Fibroblast of skin of left biceps (primary cell): Measurements from ENCODE around the gene CDC25B.

Source experiments
- DNase-seq, 2 experiments: peaks; one replicate each; pipeline ENCODE4 v3.0.0-alpha.2; 2013; ENCODE audit warnings: low read depth in 2 of 2

The CDC25B gene

GRCh38 chr20:3804254-3804751 is 8.2 kb downstream of the CDC25B start:
- no peak for DNase-seq

GRCh38 chr20:3804781-3805180 is 8.7 kb downstream of the CDC25B start:
- no peak for DNase-seq

GRCh38 chr20:3808544-3808943 is 12.4 kb downstream of the CDC25B start:
- DNase-seq: no peak

- peak; percentile 98 for DNase-seq
These were observed 15.6 kb downstream of the CDC25B start for GRCh38 chr20:3811467-3812258.

GRCh38 chr20:3812259-3812681 is 16.2 kb downstream of the CDC25B start:
- no peak for DNase-seq

- DNase-seq: no peak
These were observed 17.1 kb downstream of the CDC25B start for GRCh38 chr20:3812975-3813847.

GRCh38 chr20:3813848-3814581 is 17.9 kb downstream of the CDC25B start:
- DNase-seq: no peak

- DNase-seq: no peak
These were observed 18.9 kb downstream of the CDC25B start for GRCh38 chr20:3814928-3815495.

GRCh38 chr20:3815703-3816315 is 19.7 kb downstream of the CDC25B start:
- no peak for DNase-seq

- DNase-seq: peak in 1 of 2 experiments; percentile 26
These were observed 22.3 kb downstream of the CDC25B start for GRCh38 chr20:3818155-3819151.

- no peak for DNase-seq
These were observed 23.4 kb downstream of the CDC25B start for GRCh38 chr20:3819411-3820047.

GRCh38 chr20:3820048-3820900 is 24.2 kb downstream of the CDC25B start, which contains the start of gene AP5S1:
Gene AP5S1, plus strand, starts transcription at chr20:3820547. Its CDS starts 1,571 bp downstream, at chr20:3822118.
- peak; percentile 84 to 86 for DNase-seq

GRCh38 chr20:3820901-3821727 is 25.0 kb downstream of the CDC25B start:
- no peak for DNase-seq

GRCh38 chr20:3821996-3822395 is 25.9 kb downstream of the CDC25B start:
- no peak for DNase-seq

GRCh38 chr20:3823881-3824280 is 27.8 kb downstream of the CDC25B start:
- no peak for DNase-seq

- DNase-seq: no peak
These were observed 29.4 kb downstream of the CDC25B start for GRCh38 chr20:3825526-3825925.

- no peak for DNase-seq
These were observed 30.3 kb downstream of the CDC25B start for GRCh38 chr20:3826420-3826819.
